PC-3 (cell line): Measurements from ENCODE around the gene TADA2B. TPM values are rescaled to one million over a fixed set of nuclear protein-coding genes. Genes with fewer than 3 reads are reported as not detected.

Source experiments
- ATAC-seq: fragments of 200-7000 bp; cut with Tn5 transposase; 2 replicates; pipeline ENCODE4 v1.9.1; 2020; ENCODE audit warnings: mild to moderate bottlenecking, moderate library complexity
- BruUV-seq: library from RNA; stranded (reverse); fragments of 400-500 nt; replicated peaks from 2 replicates; lab custom pipeline; 2021; lab: Mats Ljungman, UMichigan
- CTCF ChIA-PET: fragments of 300-600 bp; sonication (Branson Sonifier 250); formaldehyde crosslinking; loops from one replicate; lab custom pipeline; 2022; ENCODE audit warnings: antibody characterized with exemption; lab: Charles Lee
- POLR2A ChIA-PET: fragments of 300-600 bp; sonication (Branson Sonifier 250); formaldehyde crosslinking; loops from one replicate; lab custom pipeline; 2022; ENCODE audit warnings: antibody characterized with exemption; ENCODE audit not compliant: unreplicated experiment; lab: Charles Lee
- DNase-seq: peaks from one replicate; pipeline ENCODE4 v3.0.0-alpha.2; 2015
- H2AFZ ChIP-seq: fragments of 300-600 bp; sonication (generic); 2 replicates; pipeline ENCODE4 v1.6.0; 2016; ENCODE audit warnings: antibody characterized with exemption, low read length
- H3F3A ChIP-seq: fragments of 300-600 bp; sonication (generic); one replicate; pipeline ENCODE4 v1.6.0; 2017; ENCODE audit warnings: antibody characterized with exemption, low read length, control low read depth, mild to moderate bottlenecking; ENCODE audit not compliant: unreplicated experiment
- H3K27ac ChIP-seq: fragments of 300-600 bp; sonication (generic); 2 replicates; pipeline ENCODE4 v1.5.1; 2016; ENCODE audit warnings: mild to moderate bottlenecking, low read length
- H3K27me3 ChIP-seq: fragments of 300-600 bp; sonication (generic); 2 replicates; pipeline ENCODE4 v1.6.1; 2016; ENCODE audit warnings: low read length, mixed read lengths
- H3K36me3 ChIP-seq: fragments of 300-600 bp; sonication (generic); 2 replicates; pipeline ENCODE4 v1.6.1; 2016; ENCODE audit warnings: low read depth, mixed run types, low read length, mixed read lengths
- H3K4me1 ChIP-seq: fragments of 300-600 bp; sonication (generic); 2 replicates; pipeline ENCODE4 v1.5.1; 2016; ENCODE audit warnings: low read length; ENCODE audit not compliant: insufficient read depth
- H3K4me2 ChIP-seq: fragments of 300-600 bp; sonication (generic); 2 replicates; pipeline ENCODE4 v1.6.0; 2016; ENCODE audit warnings: low read length
- H3K4me3 ChIP-seq: fragments of 300-600 bp; sonication (generic); 2 replicates; pipeline ENCODE4 v1.5.1; 2016; ENCODE audit warnings: mild to moderate bottlenecking, low read length, mixed read lengths
- H3K79me2 ChIP-seq: fragments of 300-600 bp; sonication (generic); 2 replicates; pipeline ENCODE4 v1.6.1; 2017; ENCODE audit warnings: low read length, mixed read lengths
- H3K9ac ChIP-seq: fragments of 300-600 bp; sonication (generic); 2 replicates; pipeline ENCODE4 v1.6.0; 2016; ENCODE audit warnings: mild to moderate bottlenecking, low read length
- H3K9me2 ChIP-seq: fragments of 300-600 bp; sonication (generic); replicated peaks from 2 replicates; pipeline ENCODE4 v1.6.1; 2016; ENCODE audit warnings: mixed run types, low read length, mixed read lengths
- H3K9me3 ChIP-seq: fragments of 300-600 bp; sonication (generic); 2 replicates; pipeline ENCODE4 v1.6.1; 2016; ENCODE audit warnings: low read length, mixed read lengths
- H4K20me1 ChIP-seq: fragments of 300-600 bp; sonication (generic); 2 replicates; pipeline ENCODE4 v1.6.1; 2016; ENCODE audit warnings: low read length, mixed read lengths
- EZH2 ChIP-seq: fragments of 300-600 bp; sonication (generic); IDR thresholded peaks from one replicate; pipeline ENCODE4 v1.6.1; 2017; ENCODE audit warnings: antibody characterized with exemption, mild to moderate bottlenecking, low read length; ENCODE audit not compliant: unreplicated experiment
- EZH2phosphoT487 ChIP-seq: fragments of 300-600 bp; sonication (generic); IDR thresholded peaks from 2 replicates; pipeline ENCODE4 v1.6.1; 2018; ENCODE audit warnings: mild to moderate bottlenecking, antibody characterized with exemption, low read length, borderline replicate concordance
- intact Hi-C: fragments of 100-400 bp; cut with micrococcal nuclease; formaldehyde crosslinking; loops from 2 replicates; pipeline ENCODE4 v1.9.0; 2023
- total RNA-seq: library from RNA; depleted of rRNA; stranded (reverse); fragments of >200 nt; gene quantifications from 2 replicates; pipeline ENCODE4 v1.2.3, GENCODE V29; 2014
- TF ChIP-seq, protein P1 (sequence below): fragments of 300-600 bp; sonication (generic); conservative IDR thresholded peaks from 2 replicates; pipeline ENCODE4 v1.5.1; 2017; ENCODE audit warnings: antibody characterized with exemption, low read depth, mild to moderate bottlenecking, low read length

The TADA2B gene
- total RNA-seq, 1 experiment from 2014 or later: 14.7 TPM

DNA sequence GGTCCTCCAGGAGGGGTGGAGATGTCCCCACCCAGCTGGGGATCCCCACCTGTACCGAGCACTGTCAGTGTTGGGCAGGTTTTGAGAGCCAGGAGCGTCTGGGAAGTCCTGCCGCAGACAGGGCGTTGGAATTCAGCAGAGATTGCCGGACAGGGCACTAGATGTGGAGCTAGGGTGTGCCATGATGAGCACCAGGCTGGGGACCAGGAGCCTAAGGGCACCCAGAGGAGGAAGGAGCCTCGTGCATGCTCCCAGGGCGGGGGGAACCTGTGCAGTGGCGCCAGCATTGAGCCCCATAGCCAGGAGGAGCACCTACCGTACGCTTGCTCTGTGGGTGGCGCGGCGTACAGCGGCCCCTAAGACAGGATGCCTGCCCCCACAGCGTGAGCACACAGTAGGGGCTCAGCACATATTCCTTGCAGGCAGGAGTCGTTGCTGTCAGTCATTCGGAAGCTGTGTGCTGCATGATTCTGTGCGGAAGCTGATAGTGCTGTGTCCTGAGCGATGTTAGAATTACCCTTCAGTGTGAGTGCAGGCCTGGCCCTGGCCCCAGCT is 18.8 kb upstream of the TADA2B start:
- Histone ChIP-seq H3K36me3 (peaks cover 3% of the 10 kb centered on the region), H3K9me2 (no peaks in the 10 kb centered on the region), H3K4me1 (peaks cover 11% of the 10 kb centered on the region), H3K9ac (no peak overlapping the region), H3K79me2 (no peaks in the 10 kb centered on the region; the same call in 1 of the 2 replicates), H3K27ac (no peak overlapping the region), H3F3A (no peaks in the 10 kb centered on the region), H3K4me3 (no peak overlapping the region), H4K20me1 (no peaks in the 10 kb centered on the region), H3K27me3 (no peaks in the 10 kb centered on the region), H2AFZ (no peak overlapping the region), H3K9me3 (no peaks in the 10 kb centered on the region), H3K4me2 (no peak overlapping the region)
- TF ChIP-seq EZH2 (no peak), EZH2phosphoT487 (no peak)
- TF ChIP-seq, protein P1, sequence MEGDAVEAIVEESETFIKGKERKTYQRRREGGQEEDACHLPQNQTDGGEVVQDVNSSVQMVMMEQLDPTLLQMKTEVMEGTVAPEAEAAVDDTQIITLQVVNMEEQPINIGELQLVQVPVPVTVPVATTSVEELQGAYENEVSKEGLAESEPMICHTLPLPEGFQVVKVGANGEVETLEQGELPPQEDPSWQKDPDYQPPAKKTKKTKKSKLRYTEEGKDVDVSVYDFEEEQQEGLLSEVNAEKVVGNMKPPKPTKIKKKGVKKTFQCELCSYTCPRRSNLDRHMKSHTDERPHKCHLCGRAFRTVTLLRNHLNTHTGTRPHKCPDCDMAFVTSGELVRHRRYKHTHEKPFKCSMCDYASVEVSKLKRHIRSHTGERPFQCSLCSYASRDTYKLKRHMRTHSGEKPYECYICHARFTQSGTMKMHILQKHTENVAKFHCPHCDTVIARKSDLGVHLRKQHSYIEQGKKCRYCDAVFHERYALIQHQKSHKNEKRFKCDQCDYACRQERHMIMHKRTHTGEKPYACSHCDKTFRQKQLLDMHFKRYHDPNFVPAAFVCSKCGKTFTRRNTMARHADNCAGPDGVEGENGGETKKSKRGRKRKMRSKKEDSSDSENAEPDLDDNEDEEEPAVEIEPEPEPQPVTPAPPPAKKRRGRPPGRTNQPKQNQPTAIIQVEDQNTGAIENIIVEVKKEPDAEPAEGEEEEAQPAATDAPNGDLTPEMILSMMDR: no peak
- CTCF ChIA-PET: no interaction called here
- ATAC-seq (no peak), DNase-seq (no peak)
- intact Hi-C loops: no loop called here
- BruUV-seq: no TSS peak
- POLR2A ChIA-PET: no interaction called here

DNA sequence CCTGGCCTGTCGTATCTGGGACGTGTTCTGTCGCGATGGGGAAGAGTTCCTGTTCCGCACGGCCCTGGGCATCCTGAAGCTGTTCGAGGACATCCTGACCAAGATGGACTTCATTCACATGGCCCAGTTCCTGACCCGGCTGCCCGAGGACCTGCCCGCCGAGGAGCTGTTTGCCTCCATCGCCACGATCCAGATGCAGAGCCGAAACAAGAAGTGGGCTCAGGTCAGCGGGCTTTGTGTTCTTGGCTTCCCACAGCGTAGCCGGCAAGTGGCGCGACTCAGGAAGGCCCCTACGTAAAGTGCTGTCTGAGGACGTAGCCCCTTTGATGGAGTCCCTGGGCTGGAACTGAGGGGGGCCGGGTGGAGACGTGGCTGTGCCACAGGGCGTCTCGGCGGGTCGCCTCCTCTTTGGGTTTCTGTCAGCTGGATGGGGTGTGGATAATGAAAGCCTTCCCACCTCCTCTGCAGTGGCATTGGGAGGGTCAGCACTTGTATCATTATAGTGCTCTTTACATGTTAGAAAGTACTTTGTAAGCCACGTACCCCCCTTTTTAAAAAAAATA is 18.1 kb upstream of the TADA2B start:
- DNase-seq: no peak
- no peaks in the 10 kb centered on the region for H3K27me3 ChIP-seq
- no peak overlapping the region for H3K9ac ChIP-seq
- no peaks in the 10 kb centered on the region for H3K9me2 ChIP-seq
- H3K4me1 ChIP-seq: peaks cover 11% of the 10 kb centered on the region
- BruUV-seq: no TSS peak
- no peak overlapping the region for H3K4me2 ChIP-seq
- H3K9me3 ChIP-seq: no peaks in the 10 kb centered on the region
- TF ChIP-seq, protein P1: no peak
- TF ChIP-seq EZH2: no peak
- intact Hi-C loops: no loop called here
- H3K36me3 ChIP-seq: peaks cover 3% of the 10 kb centered on the region
- H3K27ac ChIP-seq: no peak overlapping the region
- POLR2A ChIA-PET: no interaction called here
- ATAC-seq: no peak
- CTCF ChIA-PET: no interaction called here
- H3F3A ChIP-seq: no peaks in the 10 kb centered on the region
- H2AFZ ChIP-seq: no peak overlapping the region
- H3K4me3 ChIP-seq: no peak overlapping the region
- no peaks in the 10 kb centered on the region for H4K20me1 ChIP-seq
- H3K79me2 ChIP-seq: no peaks in the 10 kb centered on the region; the same call in 1 of the 2 replicates

DNA sequence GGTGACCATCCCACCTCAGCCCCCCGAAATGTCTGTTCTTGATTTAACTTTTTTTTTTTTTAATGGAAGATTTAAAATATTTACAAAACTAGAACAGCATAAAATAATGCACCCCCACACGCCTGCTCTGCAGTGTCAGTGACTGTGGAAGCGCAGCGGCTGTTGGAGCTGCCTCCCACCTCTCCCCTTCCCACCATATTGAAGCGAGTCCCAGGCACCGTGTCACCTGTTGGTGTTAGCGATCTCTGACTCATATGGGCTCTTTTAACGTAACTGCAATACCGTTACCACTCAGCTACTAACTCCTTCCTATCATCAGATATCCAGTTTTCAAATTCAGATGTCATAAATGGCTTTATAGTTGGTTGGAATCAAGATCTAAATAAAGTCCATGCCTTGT is 17.1 kb upstream of the TADA2B start:
- Histone ChIP-seq H3K27ac (no peak overlapping the region), H3K4me2 (no peak overlapping the region), H3F3A (no peaks in the 10 kb centered on the region), H3K9ac (no peak overlapping the region), H3K4me1 (peaks cover 11% of the 10 kb centered on the region), H2AFZ (no peak overlapping the region), H3K27me3 (no peaks in the 10 kb centered on the region), H3K36me3 (peaks cover 7% of the 10 kb centered on the region), H3K9me3 (no peaks in the 10 kb centered on the region), H3K9me2 (no peaks in the 10 kb centered on the region), H4K20me1 (no peaks in the 10 kb centered on the region), H3K4me3 (no peak overlapping the region), H3K79me2 (no peaks in the 10 kb centered on the region; the same call in 1 of the 2 replicates)
- intact Hi-C loops: no loop called here
- DNase-seq: no peak
- ChIA-PET CTCF (no interaction called here), POLR2A (no interaction called here)
- ATAC-seq: no peak
- BruUV-seq: no TSS peak
- TF ChIP-seq EZH2phosphoT487 (no peak), EZH2 (no peak)
- TF ChIP-seq, protein P1: no peak
